GM12878 (cell line): ENCODE data around the gene FOXL3. TPM values are rescaled to one million over a fixed set of nuclear protein-coding genes. Genes with fewer than 3 reads are reported as not detected.

Experiments used
- ATAC-seq: fragments of 200-7000 bp; cut with Tn5 transposase; 3 replicates; pipeline ENCODE4 v1.9.1; 2020; ENCODE audit warnings: mild to moderate bottlenecking, moderate library complexity
- BruUV-seq: library from RNA; stranded (reverse); fragments of 400-500 nt; replicated peaks from 2 replicates; lab custom pipeline; 2021; lab: Mats Ljungman, UMichigan
- CTCF ChIA-PET: fragments of 300-600 bp; sonication (Branson Sonifier 250); formaldehyde crosslinking; extraction: SDS; loops from one replicate; lab custom pipeline; 2021; ENCODE audit warnings: inconsistent platforms; lab: Yijun Ruan, JAX
- POLR2A ChIA-PET: fragments of 350-600 bp; formaldehyde crosslinking; extraction: SDS; loops from one replicate; lab custom pipeline; 2021; ENCODE audit warnings: inconsistent platforms; lab: Charles Lee
- RAD21 ChIA-PET: fragments of 300-600 bp; sonication (Branson Sonifier 250); formaldehyde crosslinking; loops from one replicate; lab custom pipeline; 2023; ENCODE audit warnings: antibody characterized with exemption; ENCODE audit not compliant: unreplicated experiment; lab: Charles Lee
- SMC1A ChIA-PET: fragments of 300-600 bp; sonication (Branson Sonifier 250); formaldehyde crosslinking; loops from one replicate; lab custom pipeline; 2023; ENCODE audit not compliant: unreplicated experiment, uncharacterized antibody; lab: Charles Lee
- DNase-seq: peaks from one replicate; pipeline ENCODE4 v3.0.0-alpha.2; 2011; ENCODE audit warnings: low read depth, low spot score
- FAIRE-seq: peaks from 3 replicates; lab custom pipeline; 2011; peaks lifted over from hg19 to GRCh38; lab: Jason Lieb, UNC
- H2AFZ ChIP-seq: 2 replicates; pipeline ENCODE4 v1.6.0; 2011; ENCODE audit warnings: low read depth, low read length, control low read depth; ENCODE audit not compliant: control insufficient read depth
- H3K27ac ChIP-seq: 2 replicates; pipeline ENCODE4 v1.5.1; 2011; ENCODE audit warnings: control low read depth; ENCODE audit not compliant: control insufficient read depth, insufficient read depth
- H3K27me3 ChIP-seq, 2 experiments: replicated peaks in 1 of 2; 2 replicates each; pipeline versions ENCODE4 v1.6.0 to v1.6.1; 2011; ENCODE audit warnings: low read length in 1 of 2; ENCODE audit not compliant: control insufficient read depth in 2 of 2, insufficient read depth in 2 of 2
- H3K36me3 ChIP-seq, 2 experiments: 2 replicates each; pipeline ENCODE4 v1.5.1; 2011; ENCODE audit warnings: low read length in 1 of 2; ENCODE audit not compliant: control insufficient read depth in 2 of 2, insufficient read depth in 2 of 2
- H3K4me1 ChIP-seq: 2 replicates; pipeline ENCODE4 v1.6.1; 2011; ENCODE audit warnings: mild to moderate bottlenecking, low read length, moderate library complexity, mixed read lengths; ENCODE audit not compliant: control insufficient read depth, insufficient read depth
- H3K4me2 ChIP-seq: 2 replicates; pipeline ENCODE4 v1.6.0; 2011; ENCODE audit warnings: control low read depth; ENCODE audit not compliant: control insufficient read depth, insufficient read depth
- H3K4me3 ChIP-seq: fragments of 200-600 bp; sonication (generic); 2 replicates; pipeline ENCODE4 v1.5.1; 2016
- H3K79me2 ChIP-seq: 2 replicates; pipeline ENCODE4 v1.6.0; 2011; ENCODE audit warnings: low read length; ENCODE audit not compliant: control insufficient read depth, insufficient read depth
- H3K9ac ChIP-seq: 2 replicates; pipeline ENCODE4 v1.8.0; 2011; ENCODE audit warnings: low read length, control low read depth, mixed read lengths; ENCODE audit not compliant: control insufficient read depth, insufficient read depth
- H3K9me3 ChIP-seq: replicated peaks from 3 replicates; pipeline ENCODE4 v1.5.1; 2011; ENCODE audit warnings: mild to moderate bottlenecking, low read length; ENCODE audit not compliant: control insufficient read depth, insufficient read depth
- H4K20me1 ChIP-seq: 2 replicates; pipeline ENCODE4 v1.6.0; 2011; ENCODE audit not compliant: control insufficient read depth, insufficient read depth
- BCL11A ChIP-seq: IDR thresholded peaks from 2 replicates; pipeline ENCODE4 v1.6.1; 2011; ENCODE audit warnings: low read depth, low read length
- EP300 ChIP-seq, 2 experiments: fragments of 150-350 bp in 1 of 2; IDR thresholded peaks; 2 replicates each; pipeline ENCODE4 v1.6.1; 2011 to 2012; ENCODE audit warnings: low read depth in 2 of 2, low read length in 2 of 2, borderline replicate concordance in 1 of 2, improper control_type of control experiment in 1 of 2, inconsistent platforms in 1 of 2; ENCODE audit not compliant: control insufficient read depth in 1 of 2
- FOXM1 ChIP-seq: IDR thresholded peaks from 2 replicates; pipeline ENCODE4 v1.6.1; 2012; ENCODE audit warnings: low read depth, mild to moderate bottlenecking, inconsistent platforms, low read length, moderate library complexity
- KAT2A ChIP-seq: conservative IDR thresholded peaks from 2 replicates; pipeline ENCODE4 v1.6.1; 2011; ENCODE audit warnings: low read depth, low read length; ENCODE audit not compliant: control insufficient read depth
- NFYB ChIP-seq: IDR thresholded peaks from 2 replicates; pipeline ENCODE4 v1.6.1; 2011; ENCODE audit warnings: low read depth, mild to moderate bottlenecking, low read length, improper control_type of control experiment, moderate library complexity; ENCODE audit not compliant: insufficient read depth
- RUNX3 ChIP-seq: IDR thresholded peaks from 2 replicates; pipeline ENCODE4 v1.6.1; 2012; ENCODE audit warnings: low read length, inconsistent platforms
- SREBF2 ChIP-seq: IDR thresholded peaks from 2 replicates; pipeline ENCODE4 v1.6.1; 2012; ENCODE audit warnings: mild to moderate bottlenecking, low read length
- SUPT20H ChIP-seq: IDR thresholded peaks from 2 replicates; pipeline ENCODE4 v1.6.1; 2011; ENCODE audit warnings: low read depth, mild to moderate bottlenecking, low read length, moderate library complexity, borderline replicate concordance; ENCODE audit not compliant: control insufficient read depth
- ZZZ3 ChIP-seq: IDR thresholded peaks from 2 replicates; pipeline ENCODE4 v1.6.1; 2011; ENCODE audit warnings: low read depth; ENCODE audit not compliant: control insufficient read depth, insufficient read length
- WGBS: methylation state at CpG from one replicate; pipeline ENCODE4 v1.1.6; 2016; ENCODE audit warnings: low lambda C conversion rate; ENCODE audit not compliant: insufficient replicate concordance, insufficient coverage; ENCODE audit errors: missing lambda C conversion rate; 5-methylcytosine and 5-hydroxymethylcytosine counted together
- in situ Hi-C: fragments of 300-500 bp; cut with MboI; formaldehyde crosslinking; loops from 9 replicates; pipeline ENCODE4 v1.14.3; 2018; ENCODE audit warnings: mixed read lengths
- intact Hi-C: fragments of 100-400 bp; cut with micrococcal nuclease; formaldehyde crosslinking; loops from one replicate; pipeline ENCODE4 v1.14.2; 2022; ENCODE audit not compliant: unreplicated experiment
- polyA plus RNA-seq, 11 experiments: library from polyadenylated mRNA; depleted of rRNA in 4 of 11; unstranded in 6 of 11; stranded (reverse) in 5 of 11; fragments of >200 nt; fragmentation: Nextera tagmentation in 4 of 11; fragmentation: Illumina TruSeq in 1 of 11; extraction: Ambion mirVana in 4 of 11; extraction: Trizol in 1 of 11; gene quantifications; 1 replicate in 1 of 11; 2 replicates in 10 of 11; pipeline versions ENCODE4 v1.2.1 to v1.2.3, GENCODE V29; 2011 to 2016; ENCODE audit warnings: inconsistent platforms in 2 of 11, missing spikeins in 2 of 11, low read depth in 1 of 11
- total RNA-seq, 4 experiments: library from RNA; depleted of rRNA in 3 of 4; stranded (reverse); fragments of >200 nt in 3 of 4; fragmentation: Illumina TruSeq in 1 of 4; extraction: Trizol in 1 of 4; gene quantifications; 2 replicates each; pipeline versions ENCODE4 v1.2.1 to v1.2.3, GENCODE V29; 2013 to 2021
- TF ChIP-seq, protein P1 (sequence below): IDR thresholded peaks from 2 replicates; pipeline ENCODE4 v1.6.1; 2012; ENCODE audit warnings: mild to moderate bottlenecking, low read depth, low read length

FOXL3 gene
- total and polyA plus RNA-seq, 10 of the 15 experiments (the other 5 are each of a cell fraction or from before 2014, with no cell fraction given), result not detected

DNA sequence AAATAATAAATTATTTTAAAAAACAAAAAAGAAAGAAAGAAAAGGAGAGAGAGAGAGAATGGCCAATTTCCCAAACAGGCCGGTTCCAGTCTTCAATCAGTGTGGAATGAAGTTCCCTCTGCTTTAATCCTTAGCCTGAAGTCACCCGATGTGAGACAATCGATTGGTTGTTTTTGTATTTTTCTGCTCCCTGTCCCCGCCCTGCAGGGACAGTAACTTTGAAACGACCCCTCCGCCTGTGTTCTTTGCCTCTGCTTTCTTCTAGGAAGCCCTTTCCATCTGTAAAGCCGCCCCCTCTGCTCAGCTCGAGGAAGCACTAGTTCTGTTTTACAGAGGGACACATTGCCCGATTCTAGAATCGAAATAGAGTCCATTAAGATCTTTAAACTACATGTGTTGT is 33.4 kb downstream of the FOXL3 start:
- Histone ChIP-seq H2AFZ (no peak overlapping the region), H3K9ac (no peak overlapping the region), H3K4me3 (no peak overlapping the region), H3K9me3 (no peaks in the 10 kb centered on the region; the same call in 2 of the 3 replicates), H3K27me3 (no peaks in the 10 kb centered on the region), H4K20me1 (no peaks in the 10 kb centered on the region), H3K4me2 (no peak overlapping the region), H3K4me1 (no peaks in the 10 kb centered on the region), H3K79me2 (no peaks in the 10 kb centered on the region), H3K27ac (no peak overlapping the region), H3K36me3 (no peaks in the 10 kb centered on the region)
- TF ChIP-seq EP300 (IDR thresholded peaks at IDR 0.05; ENCODE audit: borderline replicate concordance in 1 of 2, control insufficient read depth in 1 of 2, low read depth in 2 of 2, low read length in 2 of 2) (no peak), RUNX3 (no peak), BCL11A (no peak), ZZZ3 (no peak), FOXM1 (no peak), SUPT20H (no peak), SREBF2 (no peak), KAT2A (no peak), NFYB (no peak)
- TF ChIP-seq, protein P1, sequence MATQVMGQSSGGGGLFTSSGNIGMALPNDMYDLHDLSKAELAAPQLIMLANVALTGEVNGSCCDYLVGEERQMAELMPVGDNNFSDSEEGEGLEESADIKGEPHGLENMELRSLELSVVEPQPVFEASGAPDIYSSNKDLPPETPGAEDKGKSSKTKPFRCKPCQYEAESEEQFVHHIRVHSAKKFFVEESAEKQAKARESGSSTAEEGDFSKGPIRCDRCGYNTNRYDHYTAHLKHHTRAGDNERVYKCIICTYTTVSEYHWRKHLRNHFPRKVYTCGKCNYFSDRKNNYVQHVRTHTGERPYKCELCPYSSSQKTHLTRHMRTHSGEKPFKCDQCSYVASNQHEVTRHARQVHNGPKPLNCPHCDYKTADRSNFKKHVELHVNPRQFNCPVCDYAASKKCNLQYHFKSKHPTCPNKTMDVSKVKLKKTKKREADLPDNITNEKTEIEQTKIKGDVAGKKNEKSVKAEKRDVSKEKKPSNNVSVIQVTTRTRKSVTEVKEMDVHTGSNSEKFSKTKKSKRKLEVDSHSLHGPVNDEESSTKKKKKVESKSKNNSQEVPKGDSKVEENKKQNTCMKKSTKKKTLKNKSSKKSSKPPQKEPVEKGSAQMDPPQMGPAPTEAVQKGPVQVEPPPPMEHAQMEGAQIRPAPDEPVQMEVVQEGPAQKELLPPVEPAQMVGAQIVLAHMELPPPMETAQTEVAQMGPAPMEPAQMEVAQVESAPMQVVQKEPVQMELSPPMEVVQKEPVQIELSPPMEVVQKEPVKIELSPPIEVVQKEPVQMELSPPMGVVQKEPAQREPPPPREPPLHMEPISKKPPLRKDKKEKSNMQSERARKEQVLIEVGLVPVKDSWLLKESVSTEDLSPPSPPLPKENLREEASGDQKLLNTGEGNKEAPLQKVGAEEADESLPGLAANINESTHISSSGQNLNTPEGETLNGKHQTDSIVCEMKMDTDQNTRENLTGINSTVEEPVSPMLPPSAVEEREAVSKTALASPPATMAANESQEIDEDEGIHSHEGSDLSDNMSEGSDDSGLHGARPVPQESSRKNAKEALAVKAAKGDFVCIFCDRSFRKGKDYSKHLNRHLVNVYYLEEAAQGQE, result no peak
- intact Hi-C loops (loop anchor here (5.0 to 10.0 kb wide), 2 partner anchors 201 to 449 kb away; no protein-coding TSS in a partner anchor), in situ Hi-C loops (no loop called here)
- ATAC-seq, result no peak
- DNase-seq, result no peak
- SMC1A ChIA-PET, result no interaction called here
- RAD21 ChIA-PET, result no interaction called here
- no peak for FAIRE-seq
- 63% methylated on average over 10 of the region's 10 CpGs for WGBS
- CTCF ChIA-PET, result no interaction called here
- POLR2A ChIA-PET, result no interaction called here
- no TSS peak for BruUV-seq
